ENCODE measurements around the gene UBE2I. TPM values are rescaled to one million over a fixed set of nuclear protein-coding genes. Genes with fewer than 3 reads are reported as not detected.

The UBE2I gene
- polyA plus RNA-seq, 2 of the 4 experiments (the other 2 are of a cell fraction), result 170 to 208 TPM

- CTCF ChIA-PET, result interaction anchor here (0.7 to 1.9 kb wide), 3 partner anchors 12 to 91 kb away, joined by 3 to 5 read pairs (median 4); no protein-coding TSS in a partner anchor
Measured at GRCh38 chr16:1261131-1261892, 48.1 kb upstream of the UBE2I start.

DNA sequence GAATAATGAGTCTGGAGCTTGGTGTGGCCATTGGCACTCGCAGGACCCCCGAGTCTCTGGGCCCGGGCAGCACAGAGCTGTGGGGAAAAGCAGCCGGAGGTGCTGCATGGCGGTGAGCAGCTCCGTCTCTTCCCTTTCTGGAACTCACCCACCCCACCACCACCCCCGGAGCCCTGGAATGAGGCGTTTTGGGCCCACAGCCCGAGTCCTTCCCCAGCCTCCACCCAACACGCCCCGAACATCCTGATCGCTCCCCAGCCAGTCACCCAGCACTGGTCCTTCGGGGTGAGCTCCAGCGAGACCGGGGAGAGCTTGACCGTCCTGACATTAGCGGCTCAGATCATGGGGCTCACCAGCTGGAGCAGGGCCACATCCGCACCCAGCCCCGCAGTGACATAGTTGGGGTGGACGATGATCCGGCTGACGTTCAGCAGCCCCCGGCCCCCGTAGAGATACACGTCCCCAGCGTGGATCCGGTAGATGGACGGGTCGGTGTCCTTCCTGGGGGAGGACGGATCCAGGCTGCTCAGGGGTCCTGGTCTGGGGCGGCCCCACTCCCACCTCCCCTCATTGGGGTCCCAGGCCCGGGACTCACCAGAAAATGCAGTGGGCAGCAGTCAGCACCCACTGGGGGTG is 47.1 kb upstream of the UBE2I start:
- H3K4me2 ChIP-seq, result no peak overlapping the region
- H3K9me3 ChIP-seq, result no peaks in the 10 kb centered on the region
- no peak overlapping the region for H3K4me3 ChIP-seq
- ChIA-PET CTCF (interaction anchor here (1.0 to 1.9 kb wide), 2 partner anchors 28 to 39 kb away, joined by 5 to 6 read pairs; no protein-coding TSS in a partner anchor), POLR2A (no interaction called here)
- H3K27ac ChIP-seq, result no peak overlapping the region
- 65% methylated on average over 22 of the region's 32 CpGs for WGBS (ENCODE audit: missing lambda C conversion rate)
- ATAC-seq, result no peak
- DNase-seq (ENCODE audit: low read depth in 1 of 2, low spot score in 1 of 2), result no peak
- no peak for TF ChIP-seq EHMT2 (IDR thresholded peaks at IDR 0.05; ENCODE audit: low read depth)
- TF ChIP-seq ESRRA (IDR thresholded peaks at IDR 0.05; ENCODE audit: borderline replicate concordance, low read length), result no peak
- TF ChIP-seq TP53 (CRISPR knock-in tag; IDR thresholded peaks at IDR 0.05), result no peak
- no peak for TF ChIP-seq ZSCAN20 (CRISPR knock-in tag; IDR thresholded peaks at IDR 0.05)
- TF ChIP-seq, protein P1, sequence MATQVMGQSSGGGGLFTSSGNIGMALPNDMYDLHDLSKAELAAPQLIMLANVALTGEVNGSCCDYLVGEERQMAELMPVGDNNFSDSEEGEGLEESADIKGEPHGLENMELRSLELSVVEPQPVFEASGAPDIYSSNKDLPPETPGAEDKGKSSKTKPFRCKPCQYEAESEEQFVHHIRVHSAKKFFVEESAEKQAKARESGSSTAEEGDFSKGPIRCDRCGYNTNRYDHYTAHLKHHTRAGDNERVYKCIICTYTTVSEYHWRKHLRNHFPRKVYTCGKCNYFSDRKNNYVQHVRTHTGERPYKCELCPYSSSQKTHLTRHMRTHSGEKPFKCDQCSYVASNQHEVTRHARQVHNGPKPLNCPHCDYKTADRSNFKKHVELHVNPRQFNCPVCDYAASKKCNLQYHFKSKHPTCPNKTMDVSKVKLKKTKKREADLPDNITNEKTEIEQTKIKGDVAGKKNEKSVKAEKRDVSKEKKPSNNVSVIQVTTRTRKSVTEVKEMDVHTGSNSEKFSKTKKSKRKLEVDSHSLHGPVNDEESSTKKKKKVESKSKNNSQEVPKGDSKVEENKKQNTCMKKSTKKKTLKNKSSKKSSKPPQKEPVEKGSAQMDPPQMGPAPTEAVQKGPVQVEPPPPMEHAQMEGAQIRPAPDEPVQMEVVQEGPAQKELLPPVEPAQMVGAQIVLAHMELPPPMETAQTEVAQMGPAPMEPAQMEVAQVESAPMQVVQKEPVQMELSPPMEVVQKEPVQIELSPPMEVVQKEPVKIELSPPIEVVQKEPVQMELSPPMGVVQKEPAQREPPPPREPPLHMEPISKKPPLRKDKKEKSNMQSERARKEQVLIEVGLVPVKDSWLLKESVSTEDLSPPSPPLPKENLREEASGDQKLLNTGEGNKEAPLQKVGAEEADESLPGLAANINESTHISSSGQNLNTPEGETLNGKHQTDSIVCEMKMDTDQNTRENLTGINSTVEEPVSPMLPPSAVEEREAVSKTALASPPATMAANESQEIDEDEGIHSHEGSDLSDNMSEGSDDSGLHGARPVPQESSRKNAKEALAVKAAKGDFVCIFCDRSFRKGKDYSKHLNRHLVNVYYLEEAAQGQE (IDR thresholded peaks at IDR 0.05), result no peak
- TF ChIP-seq ZNF302 (CRISPR knock-in tag; IDR thresholded peaks at IDR 0.05), result no peak
- no peak for TF ChIP-seq EHF (CRISPR knock-in tag; IDR thresholded peaks at IDR 0.05)
- H3K4me1 ChIP-seq, result 0 out of 3 replicates have a peak, but pooled peaks cover 5% of the 10 kb centered on the region
- no peak for FAIRE-seq

More at GRCh38 chr16:1261131-1261892, 48.1 kb upstream of the UBE2I start:
- FAIRE-seq, result no peak
- WGBS (ENCODE audit: missing lambda C conversion rate), result 27% methylated on average over 28 of the region's 47 CpGs
- H3K4me1 ChIP-seq, result 0 out of 3 replicates have a peak, but pooled peaks cover 5% of the 10 kb centered on the region
- H3K4me3 ChIP-seq, result no peak overlapping the region
- H3K27ac ChIP-seq, result no peak overlapping the region
- DNase-seq (ENCODE audit: low read depth in 1 of 2, low spot score in 1 of 2), result no peak
- peak in 1 of 2 experiments; percentile 17; a peak in 3 of 6 replicates for ATAC-seq
- no peak overlapping the region for H3K4me2 ChIP-seq
- TF ChIP-seq CBX8 (IDR thresholded peaks at IDR 0.05), result no peak
- no peak for TF ChIP-seq HOXA7 (CRISPR knock-in tag; IDR thresholded peaks at IDR 0.05)
- no peak for TF ChIP-seq ZSCAN20 (CRISPR knock-in tag; IDR thresholded peaks at IDR 0.05)
- no peak for TF ChIP-seq ELK1 (IDR thresholded peaks at IDR 0.05; ENCODE audit: low read depth, low read length)
- TF ChIP-seq CEBPB (IDR thresholded peaks at IDR 0.05), result no peak
- no peak for TF ChIP-seq ESRRA (IDR thresholded peaks at IDR 0.05; ENCODE audit: borderline replicate concordance, low read length)
- TF ChIP-seq CHD2 (IDR thresholded peaks at IDR 0.05; ENCODE audit: low read length, partially characterized antibody), result no peak
- no peaks in the 10 kb centered on the region for H3K9me3 ChIP-seq
- POLR2A ChIA-PET, result no interaction called here

- DNase-seq (ENCODE audit: low read depth in 1 of 2, low spot score in 1 of 2) (no peak), ATAC-seq (no peak), FAIRE-seq (no peak)
- Histone ChIP-seq H3K27ac (no peak overlapping the region), H3K9me3 (no peaks in the 10 kb centered on the region), H3K4me2 (no peak overlapping the region), H3K4me3 (no peak overlapping the region), H3K4me1 (0 out of 3 replicates have a peak, but pooled peaks cover 5% of the 10 kb centered on the region)
- POLR2A ChIA-PET, result no interaction called here
- 83% methylated on average over 1 of the region's 9 CpGs for WGBS (ENCODE audit: missing lambda C conversion rate)
- no peak for TF ChIP-seq ELK1 (IDR thresholded peaks at IDR 0.05; ENCODE audit: low read depth, low read length)
- TF ChIP-seq POLR2AphosphoS2 (conservative IDR thresholded peaks at IDR 0.05; ENCODE audit: low read length), result no peak
- no peak for TF ChIP-seq CHD2 (IDR thresholded peaks at IDR 0.05; ENCODE audit: low read length, partially characterized antibody)
- TF ChIP-seq ZSCAN20 (CRISPR knock-in tag; IDR thresholded peaks at IDR 0.05), result no peak
- CTCF ChIA-PET, result interaction anchor here (1.0 to 1.9 kb wide), 2 partner anchors 27 to 38 kb away, joined by 5 to 6 read pairs; no protein-coding TSS in a partner anchor
Measured at GRCh38 chr16:1262846-1263221, 46.6 kb upstream of the UBE2I start.
